ENCODE results near the gene KIF15.
A peak's percentile ranks its signal among the peaks of the same experiment; 100 is the strongest.

KIF15 gene

GRCh38 chr3:44870375-44871061 lies 108.9 kb downstream of the KIF15 start:
- peak overlapping the region; percentile 78 for H3K27ac ChIP-seq
- TF ChIP-seq CTCF (conservative IDR thresholded peaks at IDR 0.05), result no peak

GRCh38 chr3:44874308-44874707 lies 112.7 kb downstream of the KIF15 start, which contains the start of gene TGM4:
TGM4 (plus strand) TSS chr3:44874608; CDS start chr3:44874679, 71 bp downstream.
- no peak within 1 kb of the TSS for H3K27ac ChIP-seq

GRCh38 chr3:44875596-44875995 lies 114.0 kb downstream of the KIF15 start:
- TF ChIP-seq CTCF (conservative IDR thresholded peaks at IDR 0.05), result no peak
- no peak overlapping the region for H3K27ac ChIP-seq

More at GRCh38 chr3:44874308-44874707, 112.7 kb downstream of the KIF15 start, which contains the start of gene TGM4:
- no peak for TF ChIP-seq CTCF (conservative IDR thresholded peaks at IDR 0.05)

GRCh38 chr3:44877333-44877732 lies 115.7 kb downstream of the KIF15 start:
- no peak for TF ChIP-seq CTCF (conservative IDR thresholded peaks at IDR 0.05)
- peak overlapping the region; percentile 33 for H3K27ac ChIP-seq

GRCh38 chr3:44880284-44880683 lies 118.7 kb downstream of the KIF15 start:
- H3K27ac ChIP-seq, result no peak overlapping the region

GRCh38 chr3:44883213-44883955 lies 121.8 kb downstream of the KIF15 start:
- peak; percentile 30; the same call in 1 of the 2 replicates for TF ChIP-seq CTCF (conservative IDR thresholded peaks at IDR 0.05)
- H3K27ac ChIP-seq, result no peak overlapping the region

More at GRCh38 chr3:44880284-44880683, 118.7 kb downstream of the KIF15 start:
- TF ChIP-seq CTCF (conservative IDR thresholded peaks at IDR 0.05), result no peak

- H3K27ac ChIP-seq, result no peak overlapping the region
- no peak for TF ChIP-seq CTCF (conservative IDR thresholded peaks at IDR 0.05)
Measured at GRCh38 chr3:44883999-44884431, 122.4 kb downstream of the KIF15 start.
